ENCODE data around the gene FBXO47. TPM values are rescaled to one million over a fixed set of nuclear protein-coding genes. Genes with fewer than 3 reads are reported as not detected.
A peak's percentile ranks its signal among the peaks of the same experiment; 100 is the strongest.

The FBXO47 gene
- total RNA-seq, 1 donor from 2014 or later, result not detected

GRCh38 chr17:39001703-39002637 lies 34.8 kb upstream of the FBXO47 start:
- H3K4me3 ChIP-seq (ENCODE audit: low read depth, low read length), result no peak overlapping the region
- TF ChIP-seq CTCF (IDR thresholded peaks at IDR 0.05; ENCODE audit: insufficient read depth, low read length, severe bottlenecking), result no peak
- H3K27me3 ChIP-seq (ENCODE audit: control insufficient read depth, insufficient read depth, low read length), result no peaks in the 10 kb centered on the region
- DNase-seq (ENCODE audit: low read depth) (peak; percentile 83), FAIRE-seq (no peak)
- no peaks in the 10 kb centered on the region for H3K36me3 ChIP-seq (ENCODE audit: control insufficient read depth, insufficient read depth, low read length)

DNA sequence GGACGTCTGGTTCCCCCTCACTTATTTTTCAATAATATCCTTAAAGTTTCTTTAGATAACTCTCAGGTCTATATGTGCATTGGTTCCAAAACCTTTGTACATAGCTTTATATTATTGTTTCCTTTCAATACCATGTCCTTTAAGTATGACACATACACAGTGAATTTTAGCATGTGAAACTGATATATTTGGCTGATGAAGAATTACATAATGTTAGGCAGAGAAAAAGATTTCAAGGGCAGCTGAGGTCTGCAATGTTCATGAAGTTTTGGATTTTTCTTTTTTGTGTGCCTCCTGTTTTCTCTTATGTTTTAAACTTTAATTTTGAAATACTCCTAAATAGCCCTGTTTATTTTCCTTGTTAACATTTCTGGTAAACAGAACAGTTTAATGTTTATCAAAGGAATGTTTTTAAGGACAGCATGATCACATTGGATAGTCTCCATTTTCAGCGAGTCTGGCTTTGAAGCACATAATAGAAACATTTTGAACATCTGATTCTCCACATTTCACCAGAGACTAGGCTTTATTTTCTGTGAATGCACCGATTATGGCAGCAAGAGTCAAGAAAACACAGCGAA lies 32.9 kb upstream of the FBXO47 start:
- H3K36me3 ChIP-seq (ENCODE audit: control insufficient read depth, insufficient read depth, low read length), result no peaks in the 10 kb centered on the region
- FAIRE-seq (no peak), DNase-seq (ENCODE audit: low read depth) (no peak)
- H3K4me3 ChIP-seq (ENCODE audit: low read depth, low read length), result no peak overlapping the region
- H3K27me3 ChIP-seq (ENCODE audit: control insufficient read depth, insufficient read depth, low read length), result no peaks in the 10 kb centered on the region
- TF ChIP-seq CTCF (IDR thresholded peaks at IDR 0.05; ENCODE audit: insufficient read depth, low read length, severe bottlenecking), result no peak

- DNase-seq (ENCODE audit: low read depth) (no peak), FAIRE-seq (no peak)
- Histone ChIP-seq H3K36me3 (ENCODE audit: control insufficient read depth, insufficient read depth, low read length) (no peaks in the 10 kb centered on the region), H3K4me3 (ENCODE audit: low read depth, low read length) (no peak overlapping the region), H3K27me3 (ENCODE audit: control insufficient read depth, insufficient read depth, low read length) (no peaks in the 10 kb centered on the region)
- TF ChIP-seq CTCF (IDR thresholded peaks at IDR 0.05; ENCODE audit: insufficient read depth, low read length, severe bottlenecking), result no peak
These were observed 29.6 kb upstream of the FBXO47 start for GRCh38 chr17:38996660-38997337.

DNA sequence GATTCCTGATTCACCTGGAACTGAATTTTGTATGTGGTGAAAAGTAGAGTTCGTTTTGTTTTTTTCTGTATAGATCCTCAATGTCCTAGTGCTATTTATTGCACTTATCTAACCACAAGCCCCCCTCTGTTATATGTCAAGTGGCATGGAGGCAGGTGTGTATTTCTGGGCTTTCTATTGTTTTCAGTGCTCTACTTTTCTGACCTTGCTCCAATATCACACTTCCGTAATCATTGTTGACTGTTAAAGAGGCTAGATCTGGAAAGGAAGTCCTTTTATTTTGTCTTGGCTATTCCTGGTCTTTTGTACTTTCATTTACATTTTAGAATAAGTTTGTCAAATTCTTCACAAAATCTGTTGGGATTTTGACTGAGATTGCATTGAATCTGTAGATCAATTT lies 26.8 kb upstream of the FBXO47 start:
- no peak for FAIRE-seq
- TF ChIP-seq CTCF (IDR thresholded peaks at IDR 0.05; ENCODE audit: insufficient read depth, low read length, severe bottlenecking), result no peak
- DNase-seq (ENCODE audit: low read depth), result no peak

DNA sequence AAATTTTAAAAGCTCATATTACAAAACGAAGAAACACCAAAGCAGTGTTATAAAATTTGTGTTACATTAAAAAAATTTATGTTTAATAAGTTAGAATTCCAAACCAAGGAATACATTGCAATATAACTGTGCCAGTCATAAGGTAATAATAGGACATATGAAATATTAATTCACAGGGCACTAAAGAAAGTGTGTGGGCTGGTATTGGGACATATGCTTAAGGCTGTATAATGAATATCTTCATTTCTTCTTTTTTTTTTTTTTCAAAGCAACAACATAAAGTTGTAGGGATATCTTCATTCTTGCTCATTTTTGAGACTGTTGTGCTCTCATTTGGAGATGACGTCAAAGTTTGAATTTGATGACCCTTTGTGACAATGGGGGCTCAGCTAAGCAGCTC lies 17.5 kb upstream of the FBXO47 start:
- no peak for TF ChIP-seq CTCF (IDR thresholded peaks at IDR 0.05; ENCODE audit: insufficient read depth, low read length, severe bottlenecking)
- FAIRE-seq, result no peak
- Histone ChIP-seq H3K27me3 (ENCODE audit: control insufficient read depth, insufficient read depth, low read length) (no peaks in the 10 kb centered on the region), H3K4me3 (ENCODE audit: low read depth, low read length) (no peak overlapping the region), H3K36me3 (ENCODE audit: control insufficient read depth, insufficient read depth, low read length) (no peaks in the 10 kb centered on the region)
- no peak for DNase-seq (ENCODE audit: low read depth)

More for the DNA sequence above, 26.8 kb upstream of the FBXO47 start:
- H3K36me3 ChIP-seq (ENCODE audit: control insufficient read depth, insufficient read depth, low read length), result no peaks in the 10 kb centered on the region
- H3K4me3 ChIP-seq (ENCODE audit: low read depth, low read length), result no peak overlapping the region
- no peaks in the 10 kb centered on the region for H3K27me3 ChIP-seq (ENCODE audit: control insufficient read depth, insufficient read depth, low read length)

Data from bronchial epithelial cell (primary cell).